Stimulated activated CD4-positive, alpha-beta T cell treated with anti-CD3 and anti-CD28 coated beads, Interleukin-15, amount 100 ng/mL, for 24 hours (primary cell): Measurements from ENCODE around the gene MAGOHB.
"Not testable (repeated sequence)": the region's sequence is repeated elsewhere in the genome, so short reads cannot be mapped to it uniquely, and the experiment has no call there.

Experiments used
- DNase-seq: peaks from one replicate; pipeline ENCODE4 v3.0.0-alpha.2; 2020

The MAGOHB gene

DNA sequence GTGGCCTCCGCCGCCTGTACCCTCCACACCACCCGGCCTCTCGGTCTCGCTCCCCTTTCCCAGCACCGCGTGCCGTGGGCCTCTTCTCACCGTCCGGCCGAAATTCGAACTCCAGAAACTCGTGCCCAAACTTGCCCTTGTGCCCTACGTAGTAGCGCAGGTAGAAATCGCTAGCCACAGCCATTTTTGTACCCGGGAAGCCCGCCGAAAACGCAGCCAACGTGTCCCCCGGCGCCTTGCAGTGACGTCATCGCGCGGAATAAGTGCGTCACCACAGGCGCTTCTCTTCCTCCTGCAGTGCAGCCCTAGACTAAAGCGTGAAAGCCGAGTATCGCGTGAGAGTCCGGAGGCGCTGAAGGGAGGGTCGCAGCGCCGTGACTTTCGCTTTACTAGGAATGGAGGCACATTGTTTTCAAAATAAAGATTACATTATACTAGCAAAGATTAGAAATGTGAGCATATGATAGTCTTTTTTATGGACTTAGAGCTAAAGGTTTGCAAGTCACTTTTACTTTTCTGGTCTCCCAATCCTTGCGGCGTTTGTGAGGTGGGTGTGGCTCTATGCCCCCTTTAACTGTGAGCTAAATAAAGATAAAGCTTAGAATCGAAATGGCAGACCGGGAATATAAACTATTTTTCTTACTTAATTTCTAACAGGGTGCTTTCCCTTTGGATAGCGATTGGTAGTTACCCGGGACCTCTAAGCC, at the start of gene MAGOHB:
TSS of gene MAGOHB (minus strand) at position 261 of the 707 bp plus-strand sequence. CDS start at position 184, 77 bp downstream.
- peak; percentile 98 for DNase-seq

DNA sequence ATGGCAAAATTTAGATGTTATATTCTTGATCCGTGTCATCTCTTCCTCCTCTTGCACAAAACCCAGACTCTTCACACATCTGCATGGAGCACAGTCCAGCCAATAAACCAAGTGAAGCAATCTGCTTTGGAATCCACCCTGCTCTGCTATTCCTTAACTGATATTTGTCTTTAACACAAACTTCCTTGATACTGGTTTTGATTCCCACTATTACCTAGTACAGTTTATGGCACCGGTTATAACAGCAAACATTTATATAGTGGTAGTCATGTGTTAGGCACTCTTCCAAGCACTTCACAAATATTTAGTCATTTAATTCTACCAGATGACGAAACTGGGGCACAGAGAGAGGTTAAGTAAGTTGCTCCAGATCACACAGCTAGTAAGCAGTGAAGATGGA, 47.9 kb upstream of the MAGOHB start:
- DNase-seq, result no peak

DNA sequence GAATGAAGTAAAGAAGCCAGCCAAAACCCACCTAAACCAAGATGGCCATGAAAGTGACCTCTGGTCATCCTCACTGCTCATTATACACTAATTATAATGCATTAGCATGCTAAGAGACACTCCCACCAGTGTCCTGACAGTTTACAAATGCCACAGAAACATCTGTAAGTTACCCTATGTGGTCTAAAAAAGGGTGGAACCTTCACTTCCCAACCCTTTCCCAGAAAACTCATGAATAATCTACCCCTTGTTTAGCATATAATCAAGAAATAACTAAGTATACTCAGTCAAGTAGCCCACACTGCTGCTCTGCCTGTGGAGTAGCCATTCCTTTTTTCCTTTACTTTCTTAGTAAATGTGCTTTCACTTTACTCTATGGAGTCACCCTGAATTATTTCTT, 40.6 kb upstream of the MAGOHB start:
- DNase-seq, result no peak

DNA sequence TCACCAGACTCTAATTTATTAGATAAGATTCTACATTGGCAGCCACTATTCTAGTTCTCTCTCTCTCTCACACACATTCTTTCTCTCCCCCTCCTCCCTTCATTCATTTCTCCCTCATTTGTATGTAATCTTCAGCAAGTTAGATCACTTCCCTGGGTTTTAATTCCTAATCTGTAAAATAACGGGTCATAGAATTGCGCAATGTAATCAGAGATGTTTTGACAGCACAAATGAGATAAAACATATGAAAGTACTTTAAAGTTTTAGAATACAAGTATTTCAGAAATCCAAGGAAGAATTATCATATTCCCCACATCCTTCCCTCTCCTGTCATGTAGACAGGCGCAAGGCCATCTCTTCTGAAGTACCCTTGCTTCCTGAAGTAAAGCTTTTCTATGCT, 38.8 kb upstream of the MAGOHB start:
- DNase-seq, result no peak

DNA sequence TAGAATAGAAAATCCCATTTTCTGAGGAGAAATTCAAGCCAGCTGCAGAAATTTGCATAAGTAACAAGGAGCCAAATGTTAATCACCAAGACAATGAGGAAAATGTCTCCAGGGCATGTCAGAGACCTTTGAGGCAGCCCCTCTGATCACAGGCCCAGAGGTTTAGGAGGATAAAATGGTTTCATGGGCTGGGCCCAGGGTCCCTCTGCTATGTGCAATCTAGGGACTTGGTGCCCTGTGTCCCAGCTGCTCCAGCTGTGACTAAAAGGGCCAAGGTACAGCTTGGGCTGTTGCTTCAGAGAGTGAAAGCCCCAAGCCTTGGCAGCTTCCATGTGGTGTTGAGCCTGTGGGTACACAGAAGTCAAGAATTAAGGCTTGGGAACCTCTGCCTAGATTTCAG, 33.2 kb upstream of the MAGOHB start:
- not testable (repeated sequence) for DNase-seq

DNA sequence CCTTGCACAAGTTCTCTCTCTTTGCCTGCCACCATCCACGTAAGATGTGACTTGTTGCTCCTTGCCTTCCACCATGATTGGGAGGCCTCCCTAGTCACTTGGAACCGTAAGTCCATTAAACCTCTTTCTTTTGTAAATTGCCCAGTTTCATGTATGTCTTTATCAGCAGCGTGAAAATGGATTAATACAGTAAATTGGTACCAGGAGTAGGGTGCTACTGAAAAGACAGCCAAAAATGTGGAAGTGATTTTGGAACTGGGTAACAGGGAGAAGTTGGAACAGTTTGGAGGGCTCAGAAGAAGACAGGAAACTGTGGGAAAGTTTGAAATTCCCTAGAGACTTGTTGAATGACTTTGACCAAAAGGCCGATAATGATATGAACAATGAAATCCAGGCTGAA, 32.5 kb upstream of the MAGOHB start:
- DNase-seq, result no peak

DNA sequence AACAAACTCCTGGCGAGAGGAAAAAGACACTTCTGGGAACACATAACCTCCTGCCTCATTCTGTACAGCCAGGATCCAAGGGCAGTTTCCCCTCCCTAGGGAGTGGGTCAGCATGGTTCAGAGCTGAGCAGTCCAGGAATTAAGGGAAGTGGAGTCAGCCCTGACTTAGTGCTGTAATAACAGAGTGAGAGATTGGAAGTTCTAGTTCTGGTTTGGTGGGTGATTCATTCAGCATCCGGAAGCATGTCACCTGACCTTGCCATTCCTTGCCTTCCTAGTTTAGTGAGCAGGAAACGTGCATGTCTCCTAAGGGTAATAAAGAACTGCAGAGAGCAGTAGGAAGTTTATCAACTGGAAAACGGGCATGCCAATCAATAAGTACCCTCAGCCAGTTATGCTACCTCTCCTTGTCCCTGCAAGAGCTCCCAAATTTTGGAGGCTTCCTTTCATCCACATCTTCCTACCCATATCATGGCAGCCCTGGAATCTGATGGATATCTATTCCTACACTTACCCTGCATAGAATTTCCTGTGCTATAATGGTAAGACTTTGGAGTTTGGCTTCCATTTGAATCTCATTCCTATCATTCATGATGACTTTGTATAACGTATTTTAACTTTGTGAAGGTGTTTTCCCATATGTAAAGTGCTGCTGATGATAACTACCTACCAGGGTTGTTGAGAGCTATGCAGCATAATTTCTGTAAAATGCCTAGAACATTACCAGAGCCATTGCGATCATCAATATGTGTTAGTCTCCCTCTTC, 28.5 kb upstream of the MAGOHB start:
- DNase-seq, result no peak

DNA sequence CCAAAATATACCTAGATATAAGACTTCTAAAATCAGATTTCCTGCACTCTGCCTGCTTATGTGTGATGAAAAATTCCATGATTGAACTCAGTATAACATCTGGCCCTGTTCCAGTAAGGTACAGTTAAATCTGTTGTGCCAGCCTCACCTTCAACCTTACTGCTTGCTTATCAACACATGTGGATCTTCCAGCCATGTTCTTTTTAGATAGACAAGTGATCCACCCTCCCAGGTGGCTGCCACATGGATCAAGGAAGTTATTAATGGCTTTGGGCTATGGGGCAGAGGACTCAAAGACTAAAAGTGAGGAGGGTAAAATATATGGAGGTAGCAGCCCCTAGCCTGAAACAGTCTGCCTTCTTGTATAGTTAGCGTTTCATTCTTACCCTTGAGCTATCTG, 25.3 kb upstream of the MAGOHB start:
- DNase-seq, result no peak

DNA sequence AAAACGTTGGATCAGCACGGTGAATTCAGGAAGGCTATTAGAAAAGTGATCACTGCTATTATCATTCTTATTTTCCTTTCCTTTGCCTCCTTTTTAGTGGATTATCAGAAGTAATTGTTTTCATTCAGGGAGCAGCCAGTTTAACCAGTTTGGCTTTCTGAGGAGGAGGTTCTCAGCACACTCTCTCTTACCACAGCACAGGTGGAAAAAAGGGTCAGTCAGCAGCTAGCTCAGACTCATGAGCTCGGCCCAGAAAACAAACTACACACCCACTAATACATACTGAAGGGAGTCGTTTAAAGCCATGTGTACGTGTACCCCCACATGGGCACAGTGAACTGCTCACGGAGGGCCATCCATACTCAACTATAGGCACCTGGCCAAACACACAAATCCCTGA, 23.2 kb upstream of the MAGOHB start:
- DNase-seq, result no peak

DNA sequence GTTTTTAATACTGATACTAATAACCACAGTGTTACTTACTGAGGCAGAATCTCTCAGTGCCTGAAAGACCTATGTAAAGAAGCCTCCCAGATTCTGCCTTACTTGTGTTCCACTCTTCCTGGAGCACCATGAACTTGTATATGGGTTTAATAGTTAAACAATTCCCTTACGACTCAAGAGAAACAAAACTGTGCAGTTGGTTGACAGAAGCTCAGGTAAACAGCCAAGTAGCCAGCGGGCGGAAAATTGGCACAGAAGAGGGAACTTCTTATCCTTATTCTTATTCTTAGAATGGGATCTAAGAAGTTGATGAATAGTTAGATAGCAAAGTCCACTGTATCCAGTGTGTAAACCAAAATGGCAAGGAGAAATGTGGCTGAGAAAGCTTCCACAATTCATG, 22.7 kb upstream of the MAGOHB start:
- DNase-seq, result no peak

DNA sequence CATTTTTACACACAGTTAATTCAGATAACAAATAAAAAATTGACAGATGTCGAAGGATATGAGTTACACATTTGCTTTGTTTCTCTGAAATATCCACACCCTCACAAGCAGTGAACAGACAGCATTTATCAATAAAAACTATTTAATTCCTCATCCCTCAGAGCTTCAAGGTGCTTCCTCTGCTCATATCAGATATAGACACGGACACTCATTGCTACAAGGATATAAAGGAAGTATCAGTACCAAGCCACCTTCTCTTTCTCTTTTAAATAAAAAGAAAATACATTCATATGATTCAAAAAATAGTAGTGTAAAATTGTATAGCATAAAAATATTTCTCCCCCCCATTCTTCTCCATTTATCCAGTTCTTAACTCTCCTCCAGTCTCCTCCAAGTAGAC, 21.9 kb upstream of the MAGOHB start:
- DNase-seq, result no peak

DNA sequence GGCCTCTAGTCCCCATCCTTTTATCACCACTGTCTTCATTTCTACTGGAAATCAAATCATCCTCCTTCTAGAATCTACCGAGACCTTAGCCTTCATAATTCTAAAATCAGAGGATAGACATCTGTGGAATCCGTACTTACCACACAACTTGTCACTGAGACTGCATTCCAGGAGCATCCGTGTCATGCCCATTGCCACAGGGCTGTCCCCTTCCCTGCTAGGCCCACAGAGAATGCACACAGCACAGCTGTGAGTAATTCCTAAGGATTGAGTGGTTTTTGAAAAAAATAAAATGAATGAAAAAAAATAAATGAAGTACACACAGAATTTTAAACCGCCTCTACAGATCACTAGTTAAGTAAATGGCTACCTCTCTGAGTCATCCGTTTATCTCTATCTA, 21.0 kb upstream of the MAGOHB start:
- DNase-seq, result no peak

DNA sequence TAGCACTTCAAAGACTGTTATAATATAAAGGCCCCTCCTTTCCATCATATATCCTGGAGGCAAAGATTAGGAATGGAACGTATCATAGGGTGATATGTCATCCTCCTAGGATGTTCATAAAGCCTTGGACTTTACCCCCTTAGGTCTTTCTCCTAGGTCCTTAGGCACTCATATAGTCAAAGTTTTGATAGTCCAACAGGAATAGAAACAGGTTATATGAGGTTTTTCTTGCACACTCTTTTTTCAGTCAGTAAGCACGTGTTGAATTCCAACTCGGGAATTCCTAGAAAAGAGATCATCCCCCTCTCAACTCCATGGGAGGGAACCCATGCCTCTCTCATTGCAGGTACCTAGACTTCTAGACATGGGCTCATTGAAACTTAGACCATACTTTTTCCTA, 20.1 kb upstream of the MAGOHB start:
- DNase-seq, result no peak

DNA sequence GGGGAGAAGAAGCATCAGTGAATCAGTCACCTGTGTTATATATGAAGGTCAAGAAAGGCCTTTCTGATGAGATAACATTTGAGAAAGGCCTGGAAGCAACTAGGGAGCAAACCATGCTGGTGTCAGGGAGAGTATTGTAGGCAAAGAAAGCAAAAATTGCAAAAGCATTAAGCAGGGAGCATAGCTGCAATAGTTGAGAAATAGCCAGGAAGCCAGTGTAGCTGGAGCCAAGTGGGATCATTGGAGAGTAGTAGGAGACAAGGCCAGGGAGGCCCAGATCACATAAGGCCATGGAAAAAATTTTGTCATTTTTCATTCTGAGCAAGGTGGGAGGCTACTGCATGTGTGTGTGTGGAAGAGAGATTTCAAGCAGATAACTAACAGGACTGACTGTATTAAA, 18.8 kb upstream of the MAGOHB start:
- DNase-seq, result no peak

DNA sequence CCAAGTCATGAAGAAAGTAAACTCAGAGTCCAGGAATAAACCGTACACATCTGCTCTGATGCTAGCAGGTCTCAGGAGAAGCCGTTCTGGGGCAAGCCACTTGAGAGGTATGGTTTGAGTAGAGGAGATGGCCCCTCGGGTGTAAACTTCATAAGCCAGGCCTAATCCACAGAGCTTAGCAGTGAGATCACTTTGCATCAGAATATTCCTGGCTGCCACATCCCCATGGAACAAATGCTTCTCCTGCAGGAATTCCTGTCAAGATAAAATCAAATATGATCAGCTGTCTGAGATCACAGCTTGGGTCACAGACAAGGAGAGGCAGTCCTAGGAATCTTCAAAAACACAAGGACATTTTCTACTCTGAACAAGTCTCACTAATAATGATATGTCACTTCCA, 11.2 kb upstream of the MAGOHB start:
- no peak for DNase-seq

DNA sequence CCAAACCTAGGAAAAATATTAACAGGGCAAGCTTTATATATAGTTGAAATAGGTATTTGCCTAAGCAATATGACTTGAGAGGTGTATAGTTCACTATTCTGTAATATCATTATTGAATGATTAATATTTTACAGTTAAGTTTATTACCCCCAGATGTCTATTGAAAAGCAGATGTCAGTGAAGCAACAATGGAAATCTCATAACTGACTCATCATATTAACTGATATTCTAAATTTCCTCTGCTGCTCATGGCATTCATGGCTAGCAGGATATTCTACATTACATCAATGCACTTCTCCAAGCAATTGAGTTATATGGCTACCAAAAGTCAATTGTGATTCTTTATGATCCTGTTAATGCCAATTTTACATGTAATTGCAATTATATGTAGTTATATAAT, 9.7 kb upstream of the MAGOHB start:
- DNase-seq, result no peak

DNA sequence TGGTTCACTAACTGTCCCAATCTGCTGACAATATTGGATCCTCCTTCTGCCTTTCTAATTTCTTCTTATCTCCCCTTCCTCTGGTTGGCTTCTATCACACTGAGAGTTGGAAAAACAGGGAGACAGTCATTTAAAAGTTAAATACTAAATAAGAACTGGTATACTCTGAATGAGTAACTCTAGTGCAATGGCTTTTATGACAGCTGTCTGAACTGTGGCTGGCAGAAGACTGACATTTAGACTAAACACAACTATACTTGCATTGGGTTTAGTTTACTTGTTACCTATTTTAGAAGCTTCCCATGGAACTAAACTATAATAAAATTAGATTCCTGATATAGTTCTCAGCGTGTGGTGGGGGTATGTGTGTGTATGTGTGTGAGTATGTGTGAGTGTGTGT, 7.9 kb upstream of the MAGOHB start:
- no peak for DNase-seq

DNA sequence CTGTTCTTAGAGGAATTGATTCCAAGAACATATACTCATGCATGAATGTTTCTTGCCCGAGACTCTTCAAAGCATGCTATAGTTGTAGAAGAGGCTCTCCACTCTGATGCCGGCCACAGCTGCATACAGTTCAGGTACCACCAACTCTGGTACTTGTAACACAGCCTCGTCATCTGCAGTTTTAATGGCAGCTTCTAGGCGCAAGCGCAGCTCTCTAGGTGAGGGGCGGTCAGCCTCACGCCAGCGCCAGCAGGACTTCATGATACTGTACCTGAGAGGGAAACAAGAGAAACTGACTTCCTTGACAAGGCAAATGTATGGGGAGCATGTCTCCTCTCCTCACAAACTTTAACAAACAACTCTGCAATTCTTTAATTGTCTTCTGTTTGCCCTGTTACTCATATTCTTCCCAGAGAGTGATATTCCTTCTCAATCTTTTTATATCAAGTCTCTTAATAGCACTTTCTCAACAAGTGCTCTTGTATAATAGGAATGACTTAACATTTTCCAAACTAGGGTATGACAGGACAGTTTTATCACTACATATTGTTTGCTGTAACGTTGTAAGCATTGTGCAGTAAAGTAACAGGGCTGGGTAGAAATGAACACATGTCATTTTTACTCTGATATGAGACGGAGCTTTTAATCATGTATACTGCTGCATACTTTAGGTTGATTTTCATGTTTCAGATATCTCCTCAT, 6.8 kb upstream of the MAGOHB start:
- no peak for DNase-seq

DNA sequence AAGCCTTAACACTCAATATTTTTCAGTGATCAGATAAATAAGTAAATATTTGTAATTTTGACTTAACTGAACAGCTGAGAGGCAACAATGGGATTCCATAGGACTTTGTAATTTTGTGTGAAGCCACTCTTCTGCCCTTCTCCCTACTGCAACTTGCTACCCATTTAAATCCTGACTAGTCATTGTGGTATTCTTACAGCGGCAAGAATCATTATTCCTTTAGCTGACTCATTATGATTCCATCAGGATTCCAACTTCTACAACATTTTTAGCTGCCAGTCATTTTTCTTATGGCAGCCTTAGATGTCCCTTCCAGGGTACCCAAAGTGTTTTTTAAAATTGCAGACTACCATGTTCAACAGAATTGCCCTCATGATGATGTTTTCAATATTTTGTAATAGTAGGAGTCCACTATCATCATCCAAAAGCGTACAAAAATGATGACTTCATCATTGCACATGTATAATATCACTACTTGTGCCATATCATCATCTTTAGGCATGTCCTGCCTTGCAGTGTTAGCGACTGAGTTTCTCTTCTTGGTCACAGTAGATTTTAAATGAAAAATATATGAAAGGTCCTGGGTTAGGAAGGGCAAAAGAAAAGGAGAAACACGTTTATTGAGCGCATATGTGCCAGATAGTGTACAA, 5.1 kb upstream of the MAGOHB start:
- DNase-seq, result no peak

DNA sequence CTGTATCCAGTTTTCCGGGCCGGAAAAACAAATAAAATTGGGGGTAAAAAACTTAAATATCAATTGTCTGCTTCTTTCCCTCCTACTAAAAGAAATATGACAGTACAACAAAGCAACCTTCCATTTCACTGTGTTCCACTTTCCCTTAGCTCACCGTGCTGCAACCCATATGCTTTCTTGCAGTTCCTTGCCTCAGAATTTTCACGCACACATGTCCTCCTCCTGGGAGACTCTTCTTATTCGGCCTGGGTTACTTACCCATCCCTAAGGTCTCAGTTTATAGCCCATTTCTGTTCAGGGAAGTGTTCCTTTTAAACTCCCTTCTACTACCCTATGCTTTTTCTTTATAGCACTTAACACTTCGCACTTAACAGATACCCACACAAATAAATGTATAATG, 4.5 kb upstream of the MAGOHB start:
- DNase-seq, result no peak

DNA sequence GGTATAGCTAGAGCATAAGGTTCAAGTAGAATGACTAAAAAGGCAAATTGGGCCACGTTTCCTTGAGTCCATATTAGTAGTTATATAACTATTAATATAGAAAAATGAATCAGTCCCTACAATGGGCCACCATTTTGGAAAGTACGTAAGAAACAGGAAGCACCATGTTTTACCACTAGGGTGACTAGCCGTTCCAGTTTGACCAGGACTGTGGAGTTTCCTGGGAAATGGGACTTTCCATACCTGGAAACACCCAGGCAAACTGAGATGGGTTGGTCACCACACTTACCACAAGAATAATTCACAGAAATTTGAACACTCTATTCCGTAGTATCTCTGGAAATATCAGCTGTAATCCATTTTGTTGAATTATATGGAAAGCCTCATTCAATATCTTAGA, 2.1 kb upstream of the MAGOHB start:
- no peak for DNase-seq

DNA sequence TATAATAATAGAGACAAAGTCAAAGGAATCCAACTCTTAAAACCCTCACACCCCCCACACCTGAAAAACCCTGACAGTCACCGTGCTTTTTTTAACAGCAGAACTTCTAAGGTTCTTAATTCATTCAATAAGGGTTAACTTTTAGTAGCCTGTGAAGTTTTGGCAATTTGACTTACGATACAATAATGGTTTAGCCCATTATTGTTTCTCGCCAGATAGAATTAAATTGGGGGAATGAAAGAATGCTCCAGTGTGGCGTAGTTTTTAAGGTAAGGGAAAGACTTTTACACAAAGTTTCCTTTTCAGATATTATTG, 604 bp upstream of the MAGOHB start:
- DNase-seq, result no peak

DNA sequence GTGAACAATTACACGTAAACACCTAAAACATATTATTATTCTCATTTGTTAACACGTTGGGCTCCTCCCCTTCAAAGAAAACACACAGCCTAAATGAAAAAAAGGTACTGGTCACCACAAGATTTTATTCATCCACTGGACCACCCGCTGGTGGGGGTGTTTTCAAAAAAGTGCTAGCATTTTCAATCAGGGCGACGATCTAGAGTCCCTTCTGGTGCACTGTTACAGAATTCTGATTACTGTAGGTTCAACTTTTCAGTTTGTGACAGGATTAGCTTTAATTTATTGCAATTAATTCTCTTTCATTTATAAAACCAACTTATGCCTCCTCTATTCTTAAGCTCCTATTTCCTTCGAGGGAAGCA, 443 bp downstream of the MAGOHB start:
- peak; percentile 7 for DNase-seq

DNA sequence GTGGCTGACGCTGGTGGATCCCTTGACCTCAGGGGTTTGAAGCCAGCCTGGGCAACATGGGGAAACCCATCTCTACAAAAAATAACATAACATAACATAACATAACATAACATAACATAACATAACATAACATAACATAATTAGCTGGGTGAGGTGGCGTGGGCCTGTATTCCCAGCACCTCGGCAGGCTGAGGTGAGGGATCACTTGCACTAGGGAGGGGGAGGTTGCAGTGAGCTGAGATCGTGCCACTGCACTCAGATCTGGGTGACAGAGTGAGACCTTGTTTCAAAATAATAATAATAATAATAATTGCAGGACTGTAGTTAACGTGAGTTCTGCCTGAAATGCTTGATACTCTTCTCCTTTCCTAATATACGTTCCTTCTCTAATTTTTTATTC, 1.3 kb downstream of the MAGOHB start:
- DNase-seq, result no peak
